ENCODE data around the gene BMP8B.

BMP8B gene

GRCh38 chr1:39760074-39761008 is 28.3 kb downstream of the BMP8B start:
- H3K4me3 ChIP-seq (ENCODE audit: low read depth, low read length): no peak overlapping the region
- TF ChIP-seq CTCF (IDR thresholded peaks at IDR 0.05; ENCODE audit: borderline replicate concordance, insufficient read depth, low read depth, low read length): no peak

- TF ChIP-seq CTCF (IDR thresholded peaks at IDR 0.05; ENCODE audit: borderline replicate concordance, insufficient read depth, low read depth, low read length): no peak
- no peak overlapping the region for H3K4me3 ChIP-seq (ENCODE audit: low read depth, low read length)
These were observed 29.3 kb downstream of the BMP8B start for GRCh38 chr1:39759436-39759726.

- no peak overlapping the region for H3K4me3 ChIP-seq (ENCODE audit: low read depth, low read length)
- no peak for TF ChIP-seq CTCF (IDR thresholded peaks at IDR 0.05; ENCODE audit: borderline replicate concordance, insufficient read depth, low read depth, low read length)
These were observed 29.9 kb downstream of the BMP8B start for GRCh38 chr1:39758556-39759435.

GRCh38 chr1:39757501-39757900 is 31.2 kb downstream of the BMP8B start:
- no peak overlapping the region for H3K4me3 ChIP-seq (ENCODE audit: low read depth, low read length)
- no peak for TF ChIP-seq CTCF (IDR thresholded peaks at IDR 0.05; ENCODE audit: borderline replicate concordance, insufficient read depth, low read depth, low read length)

GRCh38 chr1:39755965-39756659 is 32.6 kb downstream of the BMP8B start:
- no peak overlapping the region for H3K4me3 ChIP-seq (ENCODE audit: low read depth, low read length)
- TF ChIP-seq CTCF (IDR thresholded peaks at IDR 0.05; ENCODE audit: borderline replicate concordance, insufficient read depth, low read depth, low read length): no peak

GRCh38 chr1:39754906-39755504 is 33.7 kb downstream of the BMP8B start:
- no peak for TF ChIP-seq CTCF (IDR thresholded peaks at IDR 0.05; ENCODE audit: borderline replicate concordance, insufficient read depth, low read depth, low read length)
- H3K4me3 ChIP-seq (ENCODE audit: low read depth, low read length): no peak overlapping the region
